Bladder microvascular endothelial cell (primary cell): Measurements from ENCODE around the gene ASCL3. TPM values are rescaled to one million over a fixed set of nuclear protein-coding genes. Genes with fewer than 3 reads are reported as not detected.

ENCODE experiments used
- total RNA-seq: library from RNA; depleted of rRNA; stranded (reverse); fragments of >200 nt; gene quantifications from 2 replicates; pipeline ENCODE4 v1.2.3, GENCODE V29; 2014

The ASCL3 gene
- not detected in 2 replicates for total RNA-seq

DNA sequence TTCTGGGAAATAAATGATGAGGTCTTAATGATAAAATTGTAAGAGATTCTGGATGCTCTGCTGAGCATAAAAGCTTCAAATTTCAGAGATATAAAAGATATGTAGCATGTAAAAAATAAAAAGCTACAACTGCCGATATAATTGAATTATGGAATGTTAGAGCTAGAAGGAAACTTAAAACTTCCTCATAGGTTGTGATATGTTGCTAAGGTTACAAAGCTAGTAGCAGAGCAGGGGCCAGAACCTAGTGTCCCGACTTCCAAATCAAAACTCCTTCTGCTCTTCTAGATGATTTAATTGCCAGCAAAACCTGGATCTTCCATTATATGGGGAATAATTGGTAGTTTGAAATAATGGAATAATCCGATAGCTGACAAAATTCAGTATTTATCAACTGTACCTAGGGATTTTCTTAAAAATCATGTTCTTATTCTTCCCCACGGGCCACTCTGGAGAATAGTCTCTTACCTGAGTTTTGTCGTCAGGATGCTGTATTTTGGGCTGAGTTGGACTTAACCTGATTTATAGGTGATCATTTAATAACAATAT lies at the start of gene ASCL3:
Gene ASCL3, minus strand, starts transcription at position 499 of the 549 bp plus-strand sequence. CDS start 4,855 bp downstream, outside the sequence.

GRCh38 chr11:8964324-8965320 lies 21.8 kb upstream of the ASCL3 start, which contains the start of gene TMEM9B:
TSS of gene TMEM9B (minus strand) at chr11:8964442. CDS start at chr11:8964313, 129 bp downstream.

DNA sequence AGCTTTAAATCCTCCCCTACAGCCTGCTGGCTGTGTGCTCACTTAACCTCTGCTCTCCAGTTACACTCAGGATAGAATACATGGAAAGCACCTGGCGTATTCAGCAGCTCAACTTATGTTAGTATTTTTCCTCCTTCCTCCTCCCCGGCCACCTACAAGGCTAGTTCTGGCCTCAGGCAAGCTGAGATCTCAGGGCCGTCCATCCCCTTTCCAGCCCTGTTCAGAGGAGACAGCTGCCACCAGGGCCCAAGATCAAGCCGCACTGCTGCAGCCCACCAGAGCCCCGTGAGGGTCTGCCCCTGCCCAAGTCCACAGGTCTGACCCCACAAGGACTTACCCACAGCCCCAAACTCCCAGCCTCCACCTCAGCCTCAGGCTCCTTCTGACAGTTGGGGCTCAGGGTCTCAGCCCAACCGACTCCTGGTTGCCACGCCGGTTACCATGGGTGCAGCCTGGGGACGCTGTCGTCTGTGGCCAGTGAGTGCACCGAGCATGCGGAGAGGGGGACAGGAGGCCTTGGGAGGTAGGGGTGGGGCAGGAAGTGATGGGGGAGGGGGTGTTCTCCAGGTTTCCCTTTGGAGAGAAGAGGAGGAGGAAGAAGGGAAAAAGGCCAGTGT lies 10.1 kb downstream of the ASCL3 start, which contains the start of gene C11orf16:
Gene C11orf16, minus strand, starts transcription at position 384 of the 617 bp plus-strand sequence. CDS start 639 bp downstream, outside the sequence.

GRCh38 chr11:8911029-8911823 lies 31.6 kb downstream of the ASCL3 start, which contains the start of gene AKIP1:
TSS of gene AKIP1 (plus strand) at chr11:8911189. CDS start at chr11:8911450, 261 bp downstream.

Other genes with a start within 250 kb of the ASCL3 start
- gene AKIP1, start 31.8 kb downstream of the ASCL3 start, total RNA-seq: 27.5 and 29.8 TPM in 2 replicates
- not detected in 2 replicates for gene C11orf16, start 10.1 kb downstream of the ASCL3 start, total RNA-seq
- gene TMEM9B, start 21.4 kb upstream of the ASCL3 start, total RNA-seq: 21.9 and 38.6 TPM in 2 replicates
- gene NRIP3, start 61.0 kb upstream of the ASCL3 start, total RNA-seq: 0.82 and 5.5 TPM in 2 replicates
- gene SCUBE2, start 148.6 kb upstream of the ASCL3 start, total RNA-seq: 4.4 and 5.2 TPM in 2 replicates